ENCODE results near the gene HNRNPAB.

Gene HNRNPAB

DNA sequence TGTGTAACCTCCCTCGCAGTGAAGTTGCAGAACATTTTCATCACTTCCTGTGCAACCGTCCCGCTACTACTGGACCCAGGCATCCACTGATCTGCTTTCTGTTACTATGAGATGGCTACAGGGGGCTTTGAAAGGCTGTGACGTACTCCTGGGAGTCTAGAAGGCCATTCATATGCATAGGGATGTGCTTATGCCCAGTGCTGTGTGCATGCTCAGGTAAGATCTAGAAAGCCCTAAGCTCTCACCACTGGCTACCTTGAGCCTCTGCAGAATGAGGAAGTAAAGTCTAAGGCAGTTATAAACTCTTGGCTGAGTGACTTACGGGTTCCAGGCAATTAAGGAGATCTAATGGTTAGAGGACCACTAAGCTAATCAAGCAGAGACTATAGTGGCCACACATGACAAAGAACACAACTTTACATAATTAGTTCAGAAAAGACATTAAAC is 11.8 kb downstream of the HNRNPAB start:
- no peak for DNase-seq (ENCODE audit: low read depth)
- no peak overlapping the region for H3K4me3 ChIP-seq (ENCODE audit: low read length)
- TF ChIP-seq, protein P1, sequence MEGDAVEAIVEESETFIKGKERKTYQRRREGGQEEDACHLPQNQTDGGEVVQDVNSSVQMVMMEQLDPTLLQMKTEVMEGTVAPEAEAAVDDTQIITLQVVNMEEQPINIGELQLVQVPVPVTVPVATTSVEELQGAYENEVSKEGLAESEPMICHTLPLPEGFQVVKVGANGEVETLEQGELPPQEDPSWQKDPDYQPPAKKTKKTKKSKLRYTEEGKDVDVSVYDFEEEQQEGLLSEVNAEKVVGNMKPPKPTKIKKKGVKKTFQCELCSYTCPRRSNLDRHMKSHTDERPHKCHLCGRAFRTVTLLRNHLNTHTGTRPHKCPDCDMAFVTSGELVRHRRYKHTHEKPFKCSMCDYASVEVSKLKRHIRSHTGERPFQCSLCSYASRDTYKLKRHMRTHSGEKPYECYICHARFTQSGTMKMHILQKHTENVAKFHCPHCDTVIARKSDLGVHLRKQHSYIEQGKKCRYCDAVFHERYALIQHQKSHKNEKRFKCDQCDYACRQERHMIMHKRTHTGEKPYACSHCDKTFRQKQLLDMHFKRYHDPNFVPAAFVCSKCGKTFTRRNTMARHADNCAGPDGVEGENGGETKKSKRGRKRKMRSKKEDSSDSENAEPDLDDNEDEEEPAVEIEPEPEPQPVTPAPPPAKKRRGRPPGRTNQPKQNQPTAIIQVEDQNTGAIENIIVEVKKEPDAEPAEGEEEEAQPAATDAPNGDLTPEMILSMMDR (IDR thresholded peaks at IDR 0.05; ENCODE audit: insufficient read depth, low read depth, low read length, missing control alignments): no peak

DNA sequence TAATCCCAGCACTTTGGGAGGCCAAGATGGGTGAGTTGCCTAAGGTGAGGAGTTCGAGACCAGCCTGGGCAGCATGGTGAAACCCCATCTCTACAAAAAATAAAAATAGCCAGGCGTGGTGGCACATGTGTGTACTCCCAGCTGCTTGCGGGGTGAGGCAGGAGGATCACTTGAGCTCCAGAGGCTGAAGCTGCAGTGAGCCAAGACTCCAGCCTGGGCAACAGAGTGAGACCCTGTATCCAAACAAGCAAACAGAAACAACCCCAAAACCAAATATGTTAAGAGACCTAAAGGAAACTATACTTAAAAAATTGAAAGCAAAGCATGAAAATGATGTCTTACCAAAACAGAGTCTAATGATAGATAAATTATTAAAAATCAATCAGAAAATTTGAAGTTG is 12.4 kb downstream of the HNRNPAB start:
- no peak overlapping the region for H3K4me3 ChIP-seq (ENCODE audit: low read length)
- no peak for DNase-seq (ENCODE audit: low read depth)
- TF ChIP-seq, protein P1 (IDR thresholded peaks at IDR 0.05; ENCODE audit: insufficient read depth, low read depth, low read length, missing control alignments): no peak

DNA sequence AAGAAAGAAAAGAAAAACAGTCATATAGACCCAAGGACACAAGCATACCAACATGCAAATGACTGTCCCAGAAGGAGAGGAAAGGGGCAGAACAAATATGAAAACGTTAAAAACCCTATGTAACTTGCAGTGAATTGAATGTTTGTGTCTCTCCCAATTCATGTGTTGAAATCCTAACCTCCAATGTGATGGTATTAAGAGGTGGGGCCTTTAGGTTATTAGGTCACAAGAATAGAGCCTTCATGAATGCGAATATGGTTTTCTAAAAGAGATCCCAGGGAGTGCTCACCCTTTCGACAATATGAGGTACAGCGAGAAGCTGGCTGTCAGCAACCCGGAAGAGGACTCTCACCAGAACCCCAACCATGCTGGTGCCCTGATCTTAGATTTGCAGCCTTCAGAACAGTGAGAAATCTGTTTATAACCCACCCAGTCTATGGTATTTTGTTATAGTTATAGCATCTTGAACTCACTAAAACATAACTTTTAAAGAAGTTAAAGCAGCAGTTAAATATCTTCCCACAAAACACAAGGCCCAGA is 14.0 kb downstream of the HNRNPAB start:
- TF ChIP-seq, protein P1 (IDR thresholded peaks at IDR 0.05; ENCODE audit: insufficient read depth, low read depth, low read length, missing control alignments): no peak
- DNase-seq (ENCODE audit: low read depth): no peak
- H3K4me3 ChIP-seq (ENCODE audit: low read length): no peak overlapping the region

- DNase-seq (ENCODE audit: low read depth): no peak
- no peak overlapping the region for H3K4me3 ChIP-seq (ENCODE audit: low read length)
- TF ChIP-seq, protein P1 (IDR thresholded peaks at IDR 0.05; ENCODE audit: insufficient read depth, low read depth, low read length, missing control alignments): no peak
These were observed 14.5 kb downstream of the HNRNPAB start for GRCh38 chr5:178218827-178219226.

DNA sequence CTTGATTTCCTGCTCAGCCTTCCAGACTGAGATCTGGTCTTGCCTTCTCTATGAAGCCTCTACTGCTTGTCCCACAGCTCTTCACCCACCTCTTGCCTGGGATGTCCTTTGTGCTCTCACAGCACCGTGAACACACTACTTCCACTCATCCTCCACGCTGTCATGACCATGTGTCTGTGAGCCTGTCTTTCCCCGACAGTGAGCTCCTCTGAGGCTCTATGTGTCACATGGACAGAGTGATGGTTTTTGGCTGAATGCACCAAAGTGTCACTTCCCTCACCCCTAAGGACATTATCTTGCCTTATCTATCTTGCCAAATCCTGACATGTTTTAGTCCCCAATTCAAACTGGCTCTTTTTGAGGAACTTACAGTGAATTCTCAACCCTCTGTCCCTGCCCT is 16.9 kb downstream of the HNRNPAB start:
- no peak overlapping the region for H3K4me3 ChIP-seq (ENCODE audit: low read length)
- TF ChIP-seq, protein P1 (IDR thresholded peaks at IDR 0.05; ENCODE audit: insufficient read depth, low read depth, low read length, missing control alignments): no peak
- DNase-seq (ENCODE audit: low read depth): no peak

DNA sequence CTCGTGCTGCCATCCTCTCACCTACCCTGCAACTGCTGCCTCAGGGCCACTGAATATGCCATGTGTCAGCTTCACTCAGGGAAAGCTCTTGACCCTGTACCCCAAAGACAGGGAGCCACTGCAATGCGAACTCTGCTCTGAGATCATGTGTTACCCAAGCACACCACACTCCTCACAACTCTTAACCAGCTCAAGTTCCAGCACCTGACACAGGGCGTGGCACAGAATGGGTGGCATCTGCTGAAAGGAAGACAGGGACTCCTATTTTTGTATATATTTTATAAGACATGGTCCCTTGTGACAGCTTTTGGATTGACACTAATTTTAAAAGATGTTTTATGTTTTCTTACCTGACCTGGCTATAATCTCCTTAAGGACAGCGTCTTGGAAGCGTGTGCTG is 17.5 kb downstream of the HNRNPAB start:
- no peak for DNase-seq (ENCODE audit: low read depth)
- H3K4me3 ChIP-seq (ENCODE audit: low read length): no peak overlapping the region
- TF ChIP-seq, protein P1 (IDR thresholded peaks at IDR 0.05; ENCODE audit: insufficient read depth, low read depth, low read length, missing control alignments): no peak

GRCh38 chr5:178222292-178222691 is 18.0 kb downstream of the HNRNPAB start:
- TF ChIP-seq, protein P1 (IDR thresholded peaks at IDR 0.05; ENCODE audit: insufficient read depth, low read depth, low read length, missing control alignments): no peak
- DNase-seq (ENCODE audit: low read depth): no peak
- H3K4me3 ChIP-seq (ENCODE audit: low read length): no peak overlapping the region
